H1 (cell line): ENCODE measurements around the gene CD300A.

Source experiments
- CBX5 ChIP-seq: fragments of 300-800, 300-1000 bp; sonication (generic); IDR thresholded peaks from 2 replicates; pipeline ENCODE4 v1.7.1; 2016; ENCODE audit warnings: antibody characterized with exemption, low read length, low read depth
- CEBPB ChIP-seq: IDR thresholded peaks from 2 replicates; pipeline ENCODE4 v1.6.1; 2012; ENCODE audit warnings: low read depth, low read length
- CHD2 ChIP-seq: IDR thresholded peaks from 2 replicates; pipeline ENCODE4 v1.6.1; 2012; ENCODE audit warnings: low read length, improper control_type of control experiment
- GABPA ChIP-seq: IDR thresholded peaks from 2 replicates; pipeline ENCODE4 v1.6.1; 2011; ENCODE audit warnings: mild to moderate bottlenecking, low read length, moderate library complexity, borderline replicate concordance; ENCODE audit not compliant: insufficient read depth
- KDM5A ChIP-seq: fragments of 200-600 bp; IDR thresholded peaks from 2 replicates; pipeline ENCODE4 v1.7.1; 2012; ENCODE audit warnings: mild to moderate bottlenecking, low read length, inconsistent platforms, mixed read lengths
- POLR2A ChIP-seq, 2 experiments: IDR thresholded peaks; 1 replicate in 1 of 2; 2 replicates in 1 of 2; pipeline ENCODE4 v1.6.1; 2011; ENCODE audit warnings: low read depth in 2 of 2, low read length in 2 of 2, mild to moderate bottlenecking in 2 of 2; ENCODE audit errors: control extremely low read depth in 1 of 2
- POLR2AphosphoS5 ChIP-seq: IDR thresholded peaks from 2 replicates; pipeline ENCODE4 v1.6.1; 2011; ENCODE audit warnings: low read depth, low read length
- RAD21 ChIP-seq, 2 experiments: IDR thresholded peaks in 1 of 2; conservative IDR thresholded peaks in 1 of 2; 2 replicates each; pipeline ENCODE4 v1.6.1; 2011; ENCODE audit warnings: low read depth in 2 of 2, low read length in 2 of 2, improper control_type of control experiment in 1 of 2, inconsistent platforms in 1 of 2, mild to moderate bottlenecking in 1 of 2, moderate library complexity in 1 of 2
- RFX5 ChIP-seq: IDR thresholded peaks from 2 replicates; pipeline ENCODE4 v1.6.1; 2011; ENCODE audit warnings: low read depth, low read length, improper control_type of control experiment, borderline replicate concordance
- SIN3A ChIP-seq, 2 experiments: IDR thresholded peaks in 1 of 2; conservative IDR thresholded peaks in 1 of 2; 2 replicates each; pipeline ENCODE4 v1.6.1; 2011 to 2012; ENCODE audit warnings: low read length in 2 of 2, improper control_type of control experiment in 1 of 2, low read depth in 1 of 2, mild to moderate bottlenecking in 1 of 2
- SIX5 ChIP-seq: IDR thresholded peaks from 2 replicates; pipeline ENCODE4 v1.6.1; 2011; ENCODE audit warnings: mild to moderate bottlenecking, low read depth, low read length
- SRF ChIP-seq: IDR thresholded peaks from 2 replicates; pipeline ENCODE4 v1.6.1; 2011; ENCODE audit warnings: mild to moderate bottlenecking, low read depth, low read length, moderate library complexity
- TAF1 ChIP-seq: IDR thresholded peaks from 2 replicates; pipeline ENCODE4 v1.6.1; 2011; ENCODE audit warnings: mild to moderate bottlenecking, low read depth, low read length
- TF ChIP-seq, protein P1 (sequence below), 3 experiments: IDR thresholded peaks; 1 replicate in 2 of 3; 2 replicates in 1 of 3; pipeline versions ENCODE4 v1.5.1 to v1.6.1; 2011; ENCODE audit warnings: low read length in 3 of 3, mild to moderate bottlenecking in 3 of 3, inconsistent platforms in 2 of 3, low read depth in 1 of 3, moderate library complexity in 1 of 3; ENCODE audit not compliant: insufficient read depth in 1 of 3; ENCODE audit errors: control extremely low read depth in 1 of 3

GRCh38 chr17:74466828-74467184 is 372 bp downstream of the CD300A start:
- no peak for TF ChIP-seq SIX5
- TF ChIP-seq TAF1 = no peak
- TF ChIP-seq, protein P1, sequence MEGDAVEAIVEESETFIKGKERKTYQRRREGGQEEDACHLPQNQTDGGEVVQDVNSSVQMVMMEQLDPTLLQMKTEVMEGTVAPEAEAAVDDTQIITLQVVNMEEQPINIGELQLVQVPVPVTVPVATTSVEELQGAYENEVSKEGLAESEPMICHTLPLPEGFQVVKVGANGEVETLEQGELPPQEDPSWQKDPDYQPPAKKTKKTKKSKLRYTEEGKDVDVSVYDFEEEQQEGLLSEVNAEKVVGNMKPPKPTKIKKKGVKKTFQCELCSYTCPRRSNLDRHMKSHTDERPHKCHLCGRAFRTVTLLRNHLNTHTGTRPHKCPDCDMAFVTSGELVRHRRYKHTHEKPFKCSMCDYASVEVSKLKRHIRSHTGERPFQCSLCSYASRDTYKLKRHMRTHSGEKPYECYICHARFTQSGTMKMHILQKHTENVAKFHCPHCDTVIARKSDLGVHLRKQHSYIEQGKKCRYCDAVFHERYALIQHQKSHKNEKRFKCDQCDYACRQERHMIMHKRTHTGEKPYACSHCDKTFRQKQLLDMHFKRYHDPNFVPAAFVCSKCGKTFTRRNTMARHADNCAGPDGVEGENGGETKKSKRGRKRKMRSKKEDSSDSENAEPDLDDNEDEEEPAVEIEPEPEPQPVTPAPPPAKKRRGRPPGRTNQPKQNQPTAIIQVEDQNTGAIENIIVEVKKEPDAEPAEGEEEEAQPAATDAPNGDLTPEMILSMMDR (IDR thresholded peaks at IDR 0.05; ENCODE audit: control extremely low read depth in 1 of 3, insufficient read depth in 1 of 3, low read depth in 1 of 3, low read length in 3 of 3) = no peak
- TF ChIP-seq RAD21 (IDR thresholded peaks at IDR 0.05 in 1 of 2, conservative IDR thresholded peaks at IDR 0.05 in 1 of 2; ENCODE audit: low read depth in 2 of 2, low read length in 2 of 2) = no peak
- no peak for TF ChIP-seq POLR2AphosphoS5
- TF ChIP-seq RFX5 = no peak
- TF ChIP-seq CEBPB = no peak
- no peak for TF ChIP-seq GABPA
- TF ChIP-seq CBX5 = no peak
- no peak for TF ChIP-seq SIN3A (conservative IDR thresholded peaks at IDR 0.05 in 1 of 2, IDR thresholded peaks at IDR 0.05 in 1 of 2; ENCODE audit: low read depth in 1 of 2, low read length in 2 of 2)
- TF ChIP-seq SRF = no peak
- no peak for TF ChIP-seq CHD2
- TF ChIP-seq POLR2A (IDR thresholded peaks at IDR 0.05; ENCODE audit: control extremely low read depth in 1 of 2, low read depth in 2 of 2, low read length in 2 of 2) = no peak
- no peak for TF ChIP-seq KDM5A
